ENCODE data around the gene SLC25A21.

- no peak for TF ChIP-seq POLR2A (IDR thresholded peaks at IDR 0.05; ENCODE audit: low read length)
- no peak for TF ChIP-seq GATA1 (IDR thresholded peaks at IDR 0.05; ENCODE audit: low read depth, low read length)
Measured at GRCh38 chr14:36967892-36968555, 204.4 kb downstream of the SLC25A21 start.
